ENCODE results near the gene TTC17. TPM values are rescaled to one million over a fixed set of nuclear protein-coding genes. Genes with fewer than 3 reads are reported as not detected.

TTC17 gene
- total RNA-seq, 3 donors from 2014 or later (not counting 1 experiment from before 2014, with no cell fraction given): 100 to 129 (median 101) TPM

GRCh38 chr11:43497144-43497543, 138.4 kb downstream of the TTC17 start:
- H3K4me1 ChIP-seq (ENCODE audit: control insufficient read depth, insufficient read depth, low read length): no peaks in the 10 kb centered on the region
- no peaks in the 10 kb centered on the region for H3K9me3 ChIP-seq (ENCODE audit: control insufficient read depth, insufficient read depth, low read length)
- DNase-seq (no peak), ATAC-seq (no peak)
- peaks cover 8% of the 10 kb centered on the region for H3K36me3 ChIP-seq (ENCODE audit: control insufficient read depth, insufficient read depth, low read length)
- H3K36me3 Mint-ChIP-seq: peaks cover 19% of the 10 kb centered on the region
- H3K27me3 Mint-ChIP-seq (ENCODE audit: low read depth in 2 of 2): no peaks in the 10 kb centered on the region
- no peaks in the 10 kb centered on the region for H3K27me3 ChIP-seq (ENCODE audit: control insufficient read depth, insufficient read depth, low read length)
- TF ChIP-seq, protein P1, sequence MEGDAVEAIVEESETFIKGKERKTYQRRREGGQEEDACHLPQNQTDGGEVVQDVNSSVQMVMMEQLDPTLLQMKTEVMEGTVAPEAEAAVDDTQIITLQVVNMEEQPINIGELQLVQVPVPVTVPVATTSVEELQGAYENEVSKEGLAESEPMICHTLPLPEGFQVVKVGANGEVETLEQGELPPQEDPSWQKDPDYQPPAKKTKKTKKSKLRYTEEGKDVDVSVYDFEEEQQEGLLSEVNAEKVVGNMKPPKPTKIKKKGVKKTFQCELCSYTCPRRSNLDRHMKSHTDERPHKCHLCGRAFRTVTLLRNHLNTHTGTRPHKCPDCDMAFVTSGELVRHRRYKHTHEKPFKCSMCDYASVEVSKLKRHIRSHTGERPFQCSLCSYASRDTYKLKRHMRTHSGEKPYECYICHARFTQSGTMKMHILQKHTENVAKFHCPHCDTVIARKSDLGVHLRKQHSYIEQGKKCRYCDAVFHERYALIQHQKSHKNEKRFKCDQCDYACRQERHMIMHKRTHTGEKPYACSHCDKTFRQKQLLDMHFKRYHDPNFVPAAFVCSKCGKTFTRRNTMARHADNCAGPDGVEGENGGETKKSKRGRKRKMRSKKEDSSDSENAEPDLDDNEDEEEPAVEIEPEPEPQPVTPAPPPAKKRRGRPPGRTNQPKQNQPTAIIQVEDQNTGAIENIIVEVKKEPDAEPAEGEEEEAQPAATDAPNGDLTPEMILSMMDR (IDR thresholded peaks at IDR 0.05): no peak
- no peak overlapping the region for H3K4me3 Mint-ChIP-seq
- no peak overlapping the region for H3K27ac Mint-ChIP-seq
- intact Hi-C loops (cut with micrococcal nuclease): no loop called here
- no peak overlapping the region for H3K4me3 ChIP-seq (ENCODE audit: low read length)
- 94% methylated on average over 1 of the region's 1 CpG for WGBS (ENCODE audit: insufficient coverage)
- H3K9me3 Mint-ChIP-seq: no peaks in the 10 kb centered on the region
- H3K27ac ChIP-seq (ENCODE audit: low read length): no peak overlapping the region
- no peaks in the 10 kb centered on the region for H3K4me1 Mint-ChIP-seq

- WGBS (ENCODE audit: insufficient coverage): 91% methylated on average over 1 of the region's 3 CpGs
- Histone ChIP-seq H3K9me3 (ENCODE audit: control insufficient read depth, insufficient read depth, low read length) (no peaks in the 10 kb centered on the region), H3K4me1 (ENCODE audit: control insufficient read depth, insufficient read depth, low read length) (no peaks in the 10 kb centered on the region), H3K4me3 (ENCODE audit: low read length) (no peak overlapping the region), H3K27ac (ENCODE audit: low read length) (no peak overlapping the region), H3K36me3 (ENCODE audit: control insufficient read depth, insufficient read depth, low read length) (no peaks in the 10 kb centered on the region), H3K27me3 (ENCODE audit: control insufficient read depth, insufficient read depth, low read length) (no peaks in the 10 kb centered on the region)
- DNase-seq (no peak), ATAC-seq (no peak)
- peaks cover 5% of the 10 kb centered on the region for H3K36me3 Mint-ChIP-seq
- no peaks in the 10 kb centered on the region for H3K9me3 Mint-ChIP-seq
- H3K4me3 Mint-ChIP-seq: no peak overlapping the region
- intact Hi-C loops (cut with micrococcal nuclease): no loop called here
- no peaks in the 10 kb centered on the region for H3K4me1 Mint-ChIP-seq
- no peak overlapping the region for H3K27ac Mint-ChIP-seq
- no peaks in the 10 kb centered on the region for H3K27me3 Mint-ChIP-seq (ENCODE audit: low read depth in 2 of 2)
- TF ChIP-seq, protein P1 (IDR thresholded peaks at IDR 0.05): no peak
Observed at GRCh38 chr11:43498561-43498960, 139.8 kb downstream of the TTC17 start.

- DNase-seq: no peak
- H3K36me3 Mint-ChIP-seq: no peaks in the 10 kb centered on the region
- TF ChIP-seq, protein P1 (IDR thresholded peaks at IDR 0.05): no peak
- H3K4me1 Mint-ChIP-seq: peaks cover 9 to 15% of the 10 kb centered on the region in 2 donors
- no peaks in the 10 kb centered on the region for H3K36me3 ChIP-seq (ENCODE audit: control insufficient read depth, insufficient read depth, low read length)
- ATAC-seq: no peak
- no peak overlapping the region for H3K27ac ChIP-seq (ENCODE audit: low read length)
- H3K27me3 Mint-ChIP-seq (ENCODE audit: low read depth in 2 of 2): no peaks in the 10 kb centered on the region
- H3K4me3 Mint-ChIP-seq: no peak overlapping the region
- no peaks in the 10 kb centered on the region for H3K9me3 Mint-ChIP-seq
- no peak overlapping the region for H3K27ac Mint-ChIP-seq
- H3K4me3 ChIP-seq (ENCODE audit: low read length): no peak overlapping the region
- intact Hi-C loops (cut with micrococcal nuclease): no loop called here
- 97% methylated on average over 3 of the region's 4 CpGs for WGBS (ENCODE audit: insufficient coverage)
- H3K27me3 ChIP-seq (ENCODE audit: control insufficient read depth, insufficient read depth, low read length): no peaks in the 10 kb centered on the region
- H3K4me1 ChIP-seq (ENCODE audit: control insufficient read depth, insufficient read depth, low read length): no peaks in the 10 kb centered on the region
- H3K9me3 ChIP-seq (ENCODE audit: control insufficient read depth, insufficient read depth, low read length): no peaks in the 10 kb centered on the region
Observed at GRCh38 chr11:43503417-43503816, 144.7 kb downstream of the TTC17 start.

GRCh38 chr11:43504316-43504950, 145.7 kb downstream of the TTC17 start:
- Mint-ChIP-seq H3K27ac (no peak overlapping the region), H3K36me3 (no peaks in the 10 kb centered on the region), H3K27me3 (ENCODE audit: low read depth in 2 of 2) (no peaks in the 10 kb centered on the region), H3K9me3 (no peaks in the 10 kb centered on the region), H3K4me3 (no peak overlapping the region), H3K4me1 (peaks cover 12 to 19% of the 10 kb centered on the region in 2 donors)
- H3K4me3 ChIP-seq (ENCODE audit: low read length): no peak overlapping the region
- ATAC-seq (no peak), DNase-seq (no peak)
- intact Hi-C loops (cut with micrococcal nuclease): no loop called here
- H3K36me3 ChIP-seq (ENCODE audit: control insufficient read depth, insufficient read depth, low read length): no peaks in the 10 kb centered on the region
- no peaks in the 10 kb centered on the region for H3K27me3 ChIP-seq (ENCODE audit: control insufficient read depth, insufficient read depth, low read length)
- H3K9me3 ChIP-seq (ENCODE audit: control insufficient read depth, insufficient read depth, low read length): no peaks in the 10 kb centered on the region
- 82% methylated on average over 4 of the region's 7 CpGs for WGBS (ENCODE audit: insufficient coverage)
- no peaks in the 10 kb centered on the region for H3K4me1 ChIP-seq (ENCODE audit: control insufficient read depth, insufficient read depth, low read length)
- H3K27ac ChIP-seq (ENCODE audit: low read length): no peak overlapping the region
- TF ChIP-seq, protein P1 (IDR thresholded peaks at IDR 0.05): no peak
